Measurements from ENCODE around the gene TBC1D3B.
"Not testable (repeated sequence)": the region's sequence is repeated elsewhere in the genome, so short reads cannot be mapped to it uniquely, and the experiment has no call there.

Gene TBC1D3B

GRCh38 chr17:36176536-36176935 lies at the start of gene TBC1D3B:
TSS of gene TBC1D3B (minus strand) at chr17:36176636. CDS start at chr17:36175050, 1,586 bp downstream.
- not testable (repeated sequence) for DNase-seq

- not testable (repeated sequence) for DNase-seq
These were observed 46.5 kb upstream of the TBC1D3B start for GRCh38 chr17:36222967-36223366.

- DNase-seq: not testable (repeated sequence)
These were observed 45.2 kb upstream of the TBC1D3B start for GRCh38 chr17:36221581-36222100.

- not testable (repeated sequence) for DNase-seq
These were observed 44.5 kb upstream of the TBC1D3B start for GRCh38 chr17:36220737-36221580.

GRCh38 chr17:36219556-36219955 lies 43.1 kb upstream of the TBC1D3B start:
- DNase-seq: not testable (repeated sequence)

GRCh38 chr17:36215406-36216308 lies 39.2 kb upstream of the TBC1D3B start:
- not testable (repeated sequence) for DNase-seq

- DNase-seq: no peak
These were observed 38.5 kb upstream of the TBC1D3B start for GRCh38 chr17:36214918-36215317.

GRCh38 chr17:36213695-36214094 lies 37.3 kb upstream of the TBC1D3B start:
- DNase-seq: no peak

GRCh38 chr17:36212966-36213365 lies 36.5 kb upstream of the TBC1D3B start:
- DNase-seq: no peak

GRCh38 chr17:36212272-36212605 lies 35.8 kb upstream of the TBC1D3B start:
- no peak for DNase-seq

- DNase-seq: not testable (repeated sequence)
These were observed 35.2 kb upstream of the TBC1D3B start for GRCh38 chr17:36211484-36212271.

GRCh38 chr17:36210439-36211211 lies 34.2 kb upstream of the TBC1D3B start, which contains the start of gene CCL4L2:
TSS of gene CCL4L2 (plus strand) at chr17:36211063.
- DNase-seq: not testable (repeated sequence)

- no peak for DNase-seq
These were observed 33.1 kb upstream of the TBC1D3B start for GRCh38 chr17:36209575-36209974.

GRCh38 chr17:36207383-36207782 lies 30.9 kb upstream of the TBC1D3B start:
- DNase-seq: not testable (repeated sequence)

GRCh38 chr17:36206486-36206821 lies 30.0 kb upstream of the TBC1D3B start:
- not testable (repeated sequence) for DNase-seq

- DNase-seq: no peak
These were observed 29.4 kb upstream of the TBC1D3B start for GRCh38 chr17:36205637-36206485.

GRCh38 chr17:36204724-36205500 lies 28.5 kb upstream of the TBC1D3B start:
- DNase-seq: no peak

- no peak for DNase-seq
These were observed 26.9 kb upstream of the TBC1D3B start for GRCh38 chr17:36203335-36203734.

GRCh38 chr17:36201506-36201905 lies 25.1 kb upstream of the TBC1D3B start:
- not testable (repeated sequence) for DNase-seq

- not testable (repeated sequence) for DNase-seq
These were observed 24.7 kb upstream of the TBC1D3B start for GRCh38 chr17:36201102-36201501.

Data from NCI-H2081 treated with DMSO at 0.1 percent for 48 hours (cell line).